Measurements from ENCODE around the gene KLHL18.

DNA sequence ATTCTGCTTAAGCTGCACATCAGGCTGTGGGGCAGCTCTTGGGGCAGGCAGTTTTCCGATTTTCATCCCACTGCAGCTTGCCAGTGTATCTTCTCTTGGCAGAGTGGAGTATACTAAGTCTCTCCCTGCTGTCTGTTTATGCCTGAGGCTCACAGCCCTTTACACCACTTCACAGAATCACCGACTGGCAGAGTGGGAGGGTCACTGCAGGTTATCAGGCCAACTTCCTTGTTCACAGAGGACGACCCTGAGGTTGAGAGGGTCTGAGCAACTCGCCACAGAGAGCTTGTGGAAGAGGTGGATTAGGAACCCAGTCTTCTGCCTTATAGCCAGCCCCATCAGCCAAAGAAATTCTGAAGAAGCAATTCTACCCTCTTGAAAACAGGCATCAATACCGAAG is 31.1 kb upstream of the KLHL18 start:
- TF ChIP-seq NR3C1 (IDR thresholded peaks at IDR 0.05) (no peak), ZNF302 (CRISPR knock-in tag; IDR thresholded peaks at IDR 0.05) (no peak), POLR2A (IDR thresholded peaks at IDR 0.05; ENCODE audit: low read length) (no peak), CTCF (IDR thresholded peaks at IDR 0.05) (no peak), CHD2 (IDR thresholded peaks at IDR 0.05; ENCODE audit: low read length, partially characterized antibody) (no peak), EP300 (IDR thresholded peaks at IDR 0.05) (no peak)
- TF ChIP-seq, protein P1, sequence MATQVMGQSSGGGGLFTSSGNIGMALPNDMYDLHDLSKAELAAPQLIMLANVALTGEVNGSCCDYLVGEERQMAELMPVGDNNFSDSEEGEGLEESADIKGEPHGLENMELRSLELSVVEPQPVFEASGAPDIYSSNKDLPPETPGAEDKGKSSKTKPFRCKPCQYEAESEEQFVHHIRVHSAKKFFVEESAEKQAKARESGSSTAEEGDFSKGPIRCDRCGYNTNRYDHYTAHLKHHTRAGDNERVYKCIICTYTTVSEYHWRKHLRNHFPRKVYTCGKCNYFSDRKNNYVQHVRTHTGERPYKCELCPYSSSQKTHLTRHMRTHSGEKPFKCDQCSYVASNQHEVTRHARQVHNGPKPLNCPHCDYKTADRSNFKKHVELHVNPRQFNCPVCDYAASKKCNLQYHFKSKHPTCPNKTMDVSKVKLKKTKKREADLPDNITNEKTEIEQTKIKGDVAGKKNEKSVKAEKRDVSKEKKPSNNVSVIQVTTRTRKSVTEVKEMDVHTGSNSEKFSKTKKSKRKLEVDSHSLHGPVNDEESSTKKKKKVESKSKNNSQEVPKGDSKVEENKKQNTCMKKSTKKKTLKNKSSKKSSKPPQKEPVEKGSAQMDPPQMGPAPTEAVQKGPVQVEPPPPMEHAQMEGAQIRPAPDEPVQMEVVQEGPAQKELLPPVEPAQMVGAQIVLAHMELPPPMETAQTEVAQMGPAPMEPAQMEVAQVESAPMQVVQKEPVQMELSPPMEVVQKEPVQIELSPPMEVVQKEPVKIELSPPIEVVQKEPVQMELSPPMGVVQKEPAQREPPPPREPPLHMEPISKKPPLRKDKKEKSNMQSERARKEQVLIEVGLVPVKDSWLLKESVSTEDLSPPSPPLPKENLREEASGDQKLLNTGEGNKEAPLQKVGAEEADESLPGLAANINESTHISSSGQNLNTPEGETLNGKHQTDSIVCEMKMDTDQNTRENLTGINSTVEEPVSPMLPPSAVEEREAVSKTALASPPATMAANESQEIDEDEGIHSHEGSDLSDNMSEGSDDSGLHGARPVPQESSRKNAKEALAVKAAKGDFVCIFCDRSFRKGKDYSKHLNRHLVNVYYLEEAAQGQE (IDR thresholded peaks at IDR 0.05): no peak

Data from A549 (cell line).